ENCODE measurements around the gene PGF. TPM values are rescaled to one million over a fixed set of nuclear protein-coding genes. Genes with fewer than 3 reads are reported as not detected.

PGF gene
- total and polyA plus RNA-seq, 2 experiments from 2014 or later: 1.1 to 1.8 TPM

DNA sequence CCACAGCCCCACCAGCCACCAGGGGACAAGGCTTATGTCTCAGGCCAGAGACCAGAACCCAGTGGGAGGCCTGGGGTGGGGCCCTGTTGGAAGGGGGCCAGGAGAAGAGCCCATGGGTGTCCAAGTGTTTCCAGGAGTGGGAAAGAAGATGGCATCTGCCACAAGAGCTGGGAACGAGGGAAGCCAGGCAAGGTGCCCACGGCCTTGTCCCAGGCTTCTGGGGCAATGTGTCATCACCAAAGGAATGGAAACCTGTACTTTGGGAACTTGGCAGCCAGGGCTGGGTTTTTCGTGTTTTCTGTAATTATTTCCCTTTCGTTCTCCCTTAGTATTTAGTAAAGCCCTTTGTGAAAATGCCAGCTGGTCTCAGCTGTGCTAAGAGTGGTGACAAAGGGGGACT, 5.3 kb upstream of the PGF start:
- no peaks in the 10 kb centered on the region for H3K27me3 ChIP-seq (replicated peaks; ENCODE audit: insufficient read depth)
- H3K4me3 ChIP-seq: no peak overlapping the region
- no peaks in the 10 kb centered on the region for H3K79me2 ChIP-seq (ENCODE audit: insufficient read depth)
- no peaks in the 10 kb centered on the region for H4K20me1 ChIP-seq (ENCODE audit: insufficient read depth)
- H3K4me2 ChIP-seq (ENCODE audit: unreplicated experiment): no peak overlapping the region
- DNase-seq: no peak
- H3K4me1 ChIP-seq (ENCODE audit: insufficient read depth): peaks cover 21% of the 10 kb centered on the region
- peaks cover 18% of the 10 kb centered on the region for H3F3A ChIP-seq (ENCODE audit: insufficient read depth)
- H3K27ac ChIP-seq: no peak overlapping the region
- H3K9ac ChIP-seq: no peak overlapping the region
- no peak for TF ChIP-seq EZH2phosphoT487 (IDR thresholded peaks at IDR 0.05; ENCODE audit: insufficient read depth, low read depth)
- no peak for TF ChIP-seq EZH2 (IDR thresholded peaks at IDR 0.05; ENCODE audit: insufficient read depth, poor library complexity, severe bottlenecking)
- H2AFZ ChIP-seq: no peak overlapping the region
- H3K9me3 ChIP-seq (ENCODE audit: low read depth): no peaks in the 10 kb centered on the region
- H3K36me3 ChIP-seq (ENCODE audit: low read depth): no peaks in the 10 kb centered on the region
- no peaks in the 10 kb centered on the region for H3K9me2 ChIP-seq (ENCODE audit: insufficient read depth)
- in situ Hi-C loops (cut with MboI): no loop called here
- WGBS, 2 experiments (ENCODE audit: low coverage in 1 of 2, low lambda C conversion rate in 2 of 2, missing lambda C conversion rate in 2 of 2): 72 to 80% methylated on average over 4 of the region's 4 CpGs

DNA sequence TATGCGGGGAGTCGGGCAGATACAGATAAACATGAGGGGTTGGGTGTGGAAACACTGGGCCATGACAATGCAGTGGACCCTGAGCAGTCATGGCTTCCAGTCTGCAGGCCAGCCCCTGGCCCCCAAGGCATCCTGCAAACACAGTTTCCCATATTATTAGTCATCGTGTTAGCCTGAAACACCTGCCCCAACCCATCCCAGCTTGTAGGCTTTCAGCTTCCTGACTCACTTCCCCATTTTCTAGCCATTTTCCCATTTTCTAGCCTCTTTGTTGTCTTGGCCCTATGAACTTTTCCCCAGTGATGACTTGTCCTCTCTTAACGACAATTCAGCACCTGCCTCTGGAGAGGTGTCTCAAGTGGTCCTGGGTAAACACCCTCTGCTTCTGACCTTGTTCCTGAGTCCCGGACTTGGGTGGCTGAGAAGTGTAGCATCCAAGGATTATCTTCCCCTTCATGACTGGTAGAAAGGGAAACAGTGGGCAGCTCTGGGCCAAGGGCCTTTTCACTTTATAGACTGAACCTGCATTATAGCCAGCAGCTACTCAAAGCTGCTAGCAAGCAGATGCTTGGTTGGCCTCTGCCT, 4.3 kb upstream of the PGF start:
- Histone ChIP-seq H3K27me3 (replicated peaks; ENCODE audit: insufficient read depth) (no peaks in the 10 kb centered on the region), H3K36me3 (ENCODE audit: low read depth) (no peaks in the 10 kb centered on the region), H3F3A (ENCODE audit: insufficient read depth) (peaks cover 8% of the 10 kb centered on the region), H2AFZ (no peak overlapping the region), H3K27ac (no peak overlapping the region), H3K9me3 (ENCODE audit: low read depth) (no peaks in the 10 kb centered on the region), H4K20me1 (ENCODE audit: insufficient read depth) (no peaks in the 10 kb centered on the region), H3K4me3 (no peak overlapping the region), H3K9ac (no peak overlapping the region), H3K79me2 (ENCODE audit: insufficient read depth) (no peaks in the 10 kb centered on the region), H3K4me1 (ENCODE audit: insufficient read depth) (peaks cover 10% of the 10 kb centered on the region; the same call in 1 of the 2 replicates), H3K4me2 (ENCODE audit: unreplicated experiment) (no peak overlapping the region), H3K9me2 (ENCODE audit: insufficient read depth) (no peaks in the 10 kb centered on the region)
- TF ChIP-seq EZH2phosphoT487 (IDR thresholded peaks at IDR 0.05; ENCODE audit: insufficient read depth, low read depth) (no peak), EZH2 (IDR thresholded peaks at IDR 0.05; ENCODE audit: insufficient read depth, poor library complexity, severe bottlenecking) (no peak)
- no peak for DNase-seq
- WGBS, 2 experiments (ENCODE audit: low coverage in 1 of 2, low lambda C conversion rate in 2 of 2, missing lambda C conversion rate in 2 of 2): 89 to 91% methylated on average over 5 of the region's 5 CpGs
- in situ Hi-C loops (cut with MboI): no loop called here

- no peak overlapping the region for H3K27ac ChIP-seq
- H4K20me1 ChIP-seq (ENCODE audit: insufficient read depth): no peaks in the 10 kb centered on the region
- H3F3A ChIP-seq (ENCODE audit: insufficient read depth): no peaks in the 10 kb centered on the region
- WGBS, 2 experiments (ENCODE audit: low coverage in 1 of 2, low lambda C conversion rate in 2 of 2, missing lambda C conversion rate in 2 of 2): 89 to 93% methylated on average over 23 of the region's 24 CpGs
- H3K9ac ChIP-seq: no peak overlapping the region
- no peaks in the 10 kb centered on the region for H3K9me3 ChIP-seq (ENCODE audit: low read depth)
- H3K27me3 ChIP-seq (replicated peaks; ENCODE audit: insufficient read depth): no peaks in the 10 kb centered on the region
- H3K79me2 ChIP-seq (ENCODE audit: insufficient read depth): no peaks in the 10 kb centered on the region
- no peaks in the 10 kb centered on the region for H3K4me1 ChIP-seq (ENCODE audit: insufficient read depth)
- H3K36me3 ChIP-seq (ENCODE audit: low read depth): no peaks in the 10 kb centered on the region
- in situ Hi-C loops (cut with MboI): no loop called here
- no peak for DNase-seq
- H3K4me3 ChIP-seq: no peak overlapping the region
- H2AFZ ChIP-seq: no peak overlapping the region
- H3K9me2 ChIP-seq (ENCODE audit: insufficient read depth): no peaks in the 10 kb centered on the region
- H3K4me2 ChIP-seq (ENCODE audit: unreplicated experiment): no peak overlapping the region
- TF ChIP-seq EZH2phosphoT487 (IDR thresholded peaks at IDR 0.05; ENCODE audit: insufficient read depth, low read depth) (no peak), EZH2 (IDR thresholded peaks at IDR 0.05; ENCODE audit: insufficient read depth, poor library complexity, severe bottlenecking) (no peak)
These were observed 1.1 kb upstream of the PGF start for GRCh38 chr14:74956280-74957072.

DNA sequence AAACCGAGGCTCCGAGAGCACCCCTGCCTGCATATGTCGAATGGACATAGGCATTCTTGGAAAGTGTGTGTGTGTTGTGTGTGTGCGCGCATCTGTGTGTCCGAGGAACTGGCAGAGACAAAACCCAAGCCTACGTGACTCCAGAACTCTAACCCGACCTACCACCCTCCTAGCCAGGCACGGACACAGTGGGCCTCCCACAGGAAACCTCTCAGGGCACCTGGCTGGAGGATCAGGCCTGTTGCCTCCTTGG, 556 bp upstream of the PGF start:
- H3K9me2 ChIP-seq (ENCODE audit: insufficient read depth): no peaks in the 10 kb centered on the region
- no peaks in the 10 kb centered on the region for H3K79me2 ChIP-seq (ENCODE audit: insufficient read depth)
- no peaks in the 10 kb centered on the region for H3K9me3 ChIP-seq (ENCODE audit: low read depth)
- TF ChIP-seq EZH2 (IDR thresholded peaks at IDR 0.05; ENCODE audit: insufficient read depth, poor library complexity, severe bottlenecking) (no peak), EZH2phosphoT487 (IDR thresholded peaks at IDR 0.05; ENCODE audit: insufficient read depth, low read depth) (no peak)
- H3K36me3 ChIP-seq (ENCODE audit: low read depth): no peaks in the 10 kb centered on the region
- H3K4me1 ChIP-seq (ENCODE audit: insufficient read depth): no peaks in the 10 kb centered on the region
- WGBS, 2 experiments (ENCODE audit: low coverage in 1 of 2, low lambda C conversion rate in 2 of 2, missing lambda C conversion rate in 2 of 2): 92 to 93% methylated on average over 9 of the region's 9 CpGs
- H3K27ac ChIP-seq: no peak overlapping the region
- no peak overlapping the region for H3K4me2 ChIP-seq (ENCODE audit: unreplicated experiment)
- H3F3A ChIP-seq (ENCODE audit: insufficient read depth): no peaks in the 10 kb centered on the region
- no peak overlapping the region for H3K4me3 ChIP-seq
- peak overlapping the region; percentile 27 for H3K9ac ChIP-seq
- H4K20me1 ChIP-seq (ENCODE audit: insufficient read depth): no peaks in the 10 kb centered on the region
- no peaks in the 10 kb centered on the region for H3K27me3 ChIP-seq (replicated peaks; ENCODE audit: insufficient read depth)
- peak overlapping the region; percentile 73; the same call in 1 of the 2 replicates for H2AFZ ChIP-seq
- DNase-seq: no peak
- in situ Hi-C loops (cut with MboI): no loop called here

Measured in GM23248 (cell line).